Measurements from ENCODE around the gene ANKS1B. TPM values are rescaled to one million over a fixed set of nuclear protein-coding genes. Genes with fewer than 3 reads are reported as not detected.

ANKS1B gene
- total RNA-seq, 4 donors from 2014 or later = 0.88 to 10.7 (median 4.4) TPM

DNA sequence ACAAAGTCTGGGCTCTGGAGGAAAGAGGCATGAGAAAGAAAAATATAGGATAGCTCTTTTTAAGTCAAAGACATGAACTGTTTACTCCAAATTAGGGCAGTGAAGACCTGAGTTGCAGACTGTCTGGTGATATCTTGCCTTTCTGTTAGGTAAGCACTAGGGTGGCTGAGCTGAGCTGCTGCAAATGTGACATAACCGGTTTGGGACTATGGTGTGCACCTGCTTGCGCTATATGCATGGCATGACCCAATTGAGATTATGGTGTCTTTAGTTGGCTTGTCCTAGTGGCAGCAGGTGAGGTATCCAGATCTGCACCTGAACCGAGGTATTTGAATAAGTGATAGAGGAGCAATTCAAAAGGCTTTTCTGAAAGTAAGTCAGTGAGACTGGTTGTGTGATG, 994.1 kb downstream of the ANKS1B start:
- DNase-seq = no peak
- H3K4me1 ChIP-seq = no peaks in the 10 kb centered on the region
- TF ChIP-seq POLR2A (IDR thresholded peaks at IDR 0.05) = no peak
- TF ChIP-seq, protein P1, sequence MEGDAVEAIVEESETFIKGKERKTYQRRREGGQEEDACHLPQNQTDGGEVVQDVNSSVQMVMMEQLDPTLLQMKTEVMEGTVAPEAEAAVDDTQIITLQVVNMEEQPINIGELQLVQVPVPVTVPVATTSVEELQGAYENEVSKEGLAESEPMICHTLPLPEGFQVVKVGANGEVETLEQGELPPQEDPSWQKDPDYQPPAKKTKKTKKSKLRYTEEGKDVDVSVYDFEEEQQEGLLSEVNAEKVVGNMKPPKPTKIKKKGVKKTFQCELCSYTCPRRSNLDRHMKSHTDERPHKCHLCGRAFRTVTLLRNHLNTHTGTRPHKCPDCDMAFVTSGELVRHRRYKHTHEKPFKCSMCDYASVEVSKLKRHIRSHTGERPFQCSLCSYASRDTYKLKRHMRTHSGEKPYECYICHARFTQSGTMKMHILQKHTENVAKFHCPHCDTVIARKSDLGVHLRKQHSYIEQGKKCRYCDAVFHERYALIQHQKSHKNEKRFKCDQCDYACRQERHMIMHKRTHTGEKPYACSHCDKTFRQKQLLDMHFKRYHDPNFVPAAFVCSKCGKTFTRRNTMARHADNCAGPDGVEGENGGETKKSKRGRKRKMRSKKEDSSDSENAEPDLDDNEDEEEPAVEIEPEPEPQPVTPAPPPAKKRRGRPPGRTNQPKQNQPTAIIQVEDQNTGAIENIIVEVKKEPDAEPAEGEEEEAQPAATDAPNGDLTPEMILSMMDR (IDR thresholded peaks at IDR 0.05) = no peak

GRCh38 chr12:98985156-98985555, 999.6 kb downstream of the ANKS1B start:
- no peak for TF ChIP-seq POLR2A (IDR thresholded peaks at IDR 0.05)
- TF ChIP-seq, protein P1 (IDR thresholded peaks at IDR 0.05) = no peak
- H3K27ac ChIP-seq = no peak overlapping the region
- no peak for DNase-seq
- H3K4me1 ChIP-seq = no peaks in the 10 kb centered on the region
- H3K9me3 ChIP-seq = no peaks in the 10 kb centered on the region
- no peaks in the 10 kb centered on the region for H3K36me3 ChIP-seq
- no peak overlapping the region for H3K4me3 ChIP-seq
- H3K27me3 ChIP-seq = no peaks in the 10 kb centered on the region

More for the DNA sequence above, 994.1 kb downstream of the ANKS1B start:
- H3K4me3 ChIP-seq = no peak overlapping the region
- H3K27me3 ChIP-seq = no peaks in the 10 kb centered on the region
- H3K36me3 ChIP-seq = no peaks in the 10 kb centered on the region
- no peak overlapping the region for H3K27ac ChIP-seq
- H3K9me3 ChIP-seq = no peaks in the 10 kb centered on the region

GRCh38 chr12:98983647-98984046, 1001.1 kb downstream of the ANKS1B start:
- no peak for DNase-seq
- H3K27me3 ChIP-seq = no peaks in the 10 kb centered on the region
- no peaks in the 10 kb centered on the region for H3K36me3 ChIP-seq
- H3K9me3 ChIP-seq = no peaks in the 10 kb centered on the region
- H3K4me1 ChIP-seq = no peaks in the 10 kb centered on the region
- H3K4me3 ChIP-seq = no peak overlapping the region
- TF ChIP-seq, protein P1 (IDR thresholded peaks at IDR 0.05) = no peak
- TF ChIP-seq POLR2A (IDR thresholded peaks at IDR 0.05) = no peak
- no peak overlapping the region for H3K27ac ChIP-seq

GRCh38 chr12:98980508-98980907, 1004.2 kb downstream of the ANKS1B start:
- Histone ChIP-seq H3K36me3 (no peaks in the 10 kb centered on the region), H3K4me3 (no peak overlapping the region), H3K4me1 (no peaks in the 10 kb centered on the region), H3K9me3 (no peaks in the 10 kb centered on the region), H3K27me3 (no peaks in the 10 kb centered on the region), H3K27ac (no peak overlapping the region)
- DNase-seq = no peak
- TF ChIP-seq, protein P1 (IDR thresholded peaks at IDR 0.05) = no peak
- no peak for TF ChIP-seq POLR2A (IDR thresholded peaks at IDR 0.05)

- no peaks in the 10 kb centered on the region for H3K4me1 ChIP-seq
- DNase-seq = no peak
Observed at GRCh38 chr12:98977186-98977585, 1007.5 kb downstream of the ANKS1B start.

More at GRCh38 chr12:98977186-98977585, 1007.5 kb downstream of the ANKS1B start:
- Histone ChIP-seq H3K36me3 (no peaks in the 10 kb centered on the region), H3K4me3 (no peak overlapping the region), H3K27me3 (no peaks in the 10 kb centered on the region), H3K27ac (no peak overlapping the region), H3K9me3 (no peaks in the 10 kb centered on the region)
- TF ChIP-seq, protein P1 (IDR thresholded peaks at IDR 0.05) = no peak
- TF ChIP-seq POLR2A (IDR thresholded peaks at IDR 0.05) = no peak

Data from Peyer's patch (tissue), 4 donors.